HEK293 (cell line): ENCODE results near the gene ARHGAP24.

ENCODE experiments used
- CTCF ChIA-PET: fragments of 350-600 bp; formaldehyde crosslinking; extraction: SDS; loops from one replicate; lab custom pipeline; 2021; ENCODE audit warnings: antibody characterized with exemption; lab: Yijun Ruan, JAX
- POLR2A ChIA-PET: fragments of 300-600 bp; formaldehyde crosslinking; extraction: SDS; loops from one replicate; lab custom pipeline; 2020; ENCODE audit warnings: antibody characterized with exemption, inconsistent platforms; lab: Yijun Ruan, JAX
- H3K27ac ChIP-seq: fragments of 200-500 bp; sonication (Bioruptor generic); 2 replicates; pipeline ENCODE4 v1.5.1; 2014; ENCODE audit warnings: low read depth, low read length, control low read depth, inconsistent platforms; ENCODE audit errors: extremely low read depth
- H3K36me3 ChIP-seq, 2 experiments: fragments of 200-500 bp in 1 of 2; sonication (Bioruptor generic) in 1 of 2; 1 replicate in 1 of 2; 2 replicates in 1 of 2; pipeline ENCODE4 v1.5.1; 2014 to 2017; ENCODE audit warnings: inconsistent platforms in 2 of 2, low read length in 2 of 2; ENCODE audit not compliant: control insufficient read depth in 2 of 2, insufficient read depth in 1 of 2
- H3K4me1 ChIP-seq: fragments of 200-500 bp; sonication (Bioruptor generic); 2 replicates; pipeline ENCODE4 v1.5.1; 2014; ENCODE audit warnings: mild to moderate bottlenecking, low read length, inconsistent platforms; ENCODE audit not compliant: control insufficient read depth, insufficient read depth
- H3K4me3 ChIP-seq: 2 replicates; pipeline ENCODE4 v1.5.1; 2011; ENCODE audit warnings: low read depth, mild to moderate bottlenecking, control low read depth, low read length, moderate library complexity
- H3K9me3 ChIP-seq: fragments of 200-500 bp; sonication (Bioruptor generic); 2 replicates; pipeline ENCODE4 v1.5.1; 2014; ENCODE audit warnings: low read depth, low read length, inconsistent platforms; ENCODE audit not compliant: control insufficient read depth, insufficient read depth
- BCL6B ChIP-seq: fragments of 450-650 bp; formaldehyde crosslinking; IDR thresholded peaks from 2 replicates; pipeline ENCODE4 v1.5.1; 2017; ENCODE audit warnings: missing biosample characterization, missing genetic modification characterization
- GLI4 ChIP-seq: fragments of 450-650 bp; formaldehyde crosslinking; IDR thresholded peaks from 2 replicates; pipeline ENCODE4 v1.5.1; 2016; ENCODE audit warnings: missing biosample characterization, missing genetic modification characterization
- IKZF3 ChIP-seq: fragments of 450-650 bp; IDR thresholded peaks from 2 replicates; pipeline ENCODE4 v1.5.0; 2018; ENCODE audit warnings: missing biosample characterization, mild to moderate bottlenecking, missing genetic modification characterization, moderate library complexity
- PBX3 ChIP-seq: sonication (generic); formaldehyde crosslinking; IDR thresholded peaks from 2 replicates; pipeline ENCODE4 v1.8.1; 2022; ENCODE audit warnings: mild to moderate bottlenecking, moderate library complexity, missing genetic modification reagents
- PRDM2 ChIP-seq: fragments of 450-650 bp; formaldehyde crosslinking; IDR thresholded peaks from 2 replicates; pipeline ENCODE4 v1.5.1; 2016; ENCODE audit warnings: missing biosample characterization, missing genetic modification characterization, borderline replicate concordance
- SALL2 ChIP-seq: fragments of 450-650 bp; formaldehyde crosslinking; IDR thresholded peaks from 2 replicates; pipeline ENCODE4 v1.5.0; 2017; ENCODE audit warnings: missing biosample characterization, mild to moderate bottlenecking, missing genetic modification characterization, borderline replicate concordance
- SETDB1 ChIP-seq: IDR thresholded peaks from one replicate; pipeline ENCODE4 v1.6.1; 2017; ENCODE audit warnings: mild to moderate bottlenecking, low read length, moderate library complexity, mixed read lengths; ENCODE audit not compliant: insufficient read length
- ZFP69B ChIP-seq: fragments of 450-650 bp; formaldehyde crosslinking; IDR thresholded peaks from 2 replicates; pipeline ENCODE4 v1.5.1; 2016; ENCODE audit warnings: missing biosample characterization, missing genetic modification characterization
- ZNF16 ChIP-seq: fragments of 450-650 bp; formaldehyde crosslinking; IDR thresholded peaks from 2 replicates; pipeline ENCODE4 v1.5.1; 2016; ENCODE audit warnings: low read depth, missing biosample characterization, missing genetic modification characterization
- ZNF202 ChIP-seq: fragments of 450-650 bp; formaldehyde crosslinking; IDR thresholded peaks from 2 replicates; pipeline ENCODE4 v1.5.1; 2016; ENCODE audit warnings: missing biosample characterization, missing genetic modification characterization, borderline replicate concordance
- ZNF221 ChIP-seq: fragments of 450-650 bp; formaldehyde crosslinking; IDR thresholded peaks from 2 replicates; pipeline ENCODE4 v1.5.1; 2017; ENCODE audit warnings: missing biosample characterization, missing genetic modification characterization, borderline replicate concordance
- ZNF266 ChIP-seq: fragments of 450-650 bp; formaldehyde crosslinking; IDR thresholded peaks from 2 replicates; pipeline ENCODE4 v1.5.1; 2016; ENCODE audit warnings: missing biosample characterization, missing genetic modification characterization, low read depth
- ZNF350 ChIP-seq: fragments of 450-650 bp; formaldehyde crosslinking; IDR thresholded peaks from 2 replicates; pipeline ENCODE4 v1.5.0; 2017; ENCODE audit warnings: missing biosample characterization, mild to moderate bottlenecking, missing genetic modification characterization
- ZNF433 ChIP-seq: fragments of 450-650 bp; formaldehyde crosslinking; IDR thresholded peaks from 2 replicates; pipeline ENCODE4 v1.5.1; 2016; ENCODE audit warnings: missing biosample characterization, missing genetic modification characterization, low read depth
- ZNF596 ChIP-seq: fragments of 450-650 bp; IDR thresholded peaks from 2 replicates; pipeline ENCODE4 v1.5.0; 2018; ENCODE audit warnings: missing biosample characterization, mild to moderate bottlenecking, missing genetic modification characterization, moderate library complexity
- ZNF692 ChIP-seq: fragments of 450-650 bp; formaldehyde crosslinking; IDR thresholded peaks from 2 replicates; pipeline ENCODE4 v1.5.1; 2016; ENCODE audit warnings: missing biosample characterization, missing genetic modification characterization
- ZNF76 ChIP-seq: fragments of 450-650 bp; formaldehyde crosslinking; IDR thresholded peaks from 2 replicates; pipeline ENCODE4; 2016; ENCODE audit warnings: low read depth, missing biosample characterization, missing genetic modification characterization, borderline replicate concordance
- ZNF785 ChIP-seq: fragments of 450-650 bp; formaldehyde crosslinking; IDR thresholded peaks from 2 replicates; pipeline ENCODE4 v1.5.1; 2016; ENCODE audit warnings: missing biosample characterization, missing genetic modification characterization
- ZNF830 ChIP-seq: fragments of 450-650 bp; IDR thresholded peaks from 2 replicates; pipeline ENCODE4 v1.5.0; 2018; ENCODE audit warnings: missing biosample characterization, missing genetic modification characterization, low read depth, mild to moderate bottlenecking, moderate library complexity
- ZSCAN4 ChIP-seq: fragments of 450-650 bp; formaldehyde crosslinking; IDR thresholded peaks from 2 replicates; pipeline ENCODE4 v1.5.1; 2017; ENCODE audit warnings: missing biosample characterization, missing genetic modification characterization

The ARHGAP24 gene

GRCh38 chr4:85452058-85452731, 22.8 kb upstream of the ARHGAP24 start (continued):
- TF ChIP-seq PBX3 (CRISPR knock-in tag) (no peak), ZSCAN4 (tag by site-specific recombination) (no peak), ZNF16 (no peak), ZNF785 (no peak), ZNF433 (no peak)

- H3K4me1 ChIP-seq, result no peaks in the 10 kb centered on the region
- POLR2A ChIA-PET, result no interaction called here
These were observed 19.0 kb upstream of the ARHGAP24 start for GRCh38 chr4:85455942-85456341.

GRCh38 chr4:85457752-85458467, 17.0 kb upstream of the ARHGAP24 start:
- H3K4me1 ChIP-seq, result no peaks in the 10 kb centered on the region
- POLR2A ChIA-PET, result no interaction called here
- CTCF ChIA-PET, result no interaction called here
- no peaks in the 10 kb centered on the region for H3K9me3 ChIP-seq
- H3K4me3 ChIP-seq, result no peak overlapping the region
- H3K36me3 ChIP-seq, result no peaks in the 10 kb centered on the region
- no peak overlapping the region for H3K27ac ChIP-seq
- no peak for TF ChIP-seq IKZF3 (tag by site-specific recombination)
- TF ChIP-seq GLI4 (tag by site-specific recombination), result no peak
- no peak for TF ChIP-seq ZNF76 (tag by site-specific recombination)
- no peak for TF ChIP-seq ZNF350 (tag by site-specific recombination)
- TF ChIP-seq SALL2, result no peak
- no peak for TF ChIP-seq PRDM2
- TF ChIP-seq SETDB1, result no peak
- TF ChIP-seq ZFP69B (tag by site-specific recombination), result no peak
- no peak for TF ChIP-seq ZNF692 (tag by site-specific recombination)
- TF ChIP-seq ZNF830, result no peak

More at GRCh38 chr4:85455942-85456341, 19.0 kb upstream of the ARHGAP24 start:
- no peaks in the 10 kb centered on the region for H3K36me3 ChIP-seq
- no peak for TF ChIP-seq ZNF221 (tag by site-specific recombination)
- no peak for TF ChIP-seq ZNF202 (tag by site-specific recombination)
- TF ChIP-seq BCL6B (tag by site-specific recombination), result no peak
- no peak for TF ChIP-seq ZNF266 (tag by site-specific recombination)
- no peak for TF ChIP-seq ZNF596 (tag by site-specific recombination)
- H3K27ac ChIP-seq, result no peak overlapping the region
- H3K4me3 ChIP-seq, result no peak overlapping the region
- no peaks in the 10 kb centered on the region for H3K9me3 ChIP-seq
- CTCF ChIA-PET, result interaction anchor here (1.0 kb wide), 1 partner anchor 18 kb away, joined by 3 read pairs; no protein-coding TSS in a partner anchor
